ENCODE data around the gene GUCY2D.

GRCh38 chr17:7997186-7997585, 5.2 kb upstream of the GUCY2D start:
- TF ChIP-seq FOXK2 (IDR thresholded peaks at IDR 0.05) (no peak), L3MBTL2 (conservative IDR thresholded peaks at IDR 0.05) (no peak), TARDBP (IDR thresholded peaks at IDR 0.05) (no peak), FOXA1 (IDR thresholded peaks at IDR 0.05) (no peak), NFRKB (IDR thresholded peaks at IDR 0.05) (no peak), SUZ12 (IDR thresholded peaks at IDR 0.05) (no peak)
